ENCODE data around the gene ABCC3.

Gene ABCC3, protein sequence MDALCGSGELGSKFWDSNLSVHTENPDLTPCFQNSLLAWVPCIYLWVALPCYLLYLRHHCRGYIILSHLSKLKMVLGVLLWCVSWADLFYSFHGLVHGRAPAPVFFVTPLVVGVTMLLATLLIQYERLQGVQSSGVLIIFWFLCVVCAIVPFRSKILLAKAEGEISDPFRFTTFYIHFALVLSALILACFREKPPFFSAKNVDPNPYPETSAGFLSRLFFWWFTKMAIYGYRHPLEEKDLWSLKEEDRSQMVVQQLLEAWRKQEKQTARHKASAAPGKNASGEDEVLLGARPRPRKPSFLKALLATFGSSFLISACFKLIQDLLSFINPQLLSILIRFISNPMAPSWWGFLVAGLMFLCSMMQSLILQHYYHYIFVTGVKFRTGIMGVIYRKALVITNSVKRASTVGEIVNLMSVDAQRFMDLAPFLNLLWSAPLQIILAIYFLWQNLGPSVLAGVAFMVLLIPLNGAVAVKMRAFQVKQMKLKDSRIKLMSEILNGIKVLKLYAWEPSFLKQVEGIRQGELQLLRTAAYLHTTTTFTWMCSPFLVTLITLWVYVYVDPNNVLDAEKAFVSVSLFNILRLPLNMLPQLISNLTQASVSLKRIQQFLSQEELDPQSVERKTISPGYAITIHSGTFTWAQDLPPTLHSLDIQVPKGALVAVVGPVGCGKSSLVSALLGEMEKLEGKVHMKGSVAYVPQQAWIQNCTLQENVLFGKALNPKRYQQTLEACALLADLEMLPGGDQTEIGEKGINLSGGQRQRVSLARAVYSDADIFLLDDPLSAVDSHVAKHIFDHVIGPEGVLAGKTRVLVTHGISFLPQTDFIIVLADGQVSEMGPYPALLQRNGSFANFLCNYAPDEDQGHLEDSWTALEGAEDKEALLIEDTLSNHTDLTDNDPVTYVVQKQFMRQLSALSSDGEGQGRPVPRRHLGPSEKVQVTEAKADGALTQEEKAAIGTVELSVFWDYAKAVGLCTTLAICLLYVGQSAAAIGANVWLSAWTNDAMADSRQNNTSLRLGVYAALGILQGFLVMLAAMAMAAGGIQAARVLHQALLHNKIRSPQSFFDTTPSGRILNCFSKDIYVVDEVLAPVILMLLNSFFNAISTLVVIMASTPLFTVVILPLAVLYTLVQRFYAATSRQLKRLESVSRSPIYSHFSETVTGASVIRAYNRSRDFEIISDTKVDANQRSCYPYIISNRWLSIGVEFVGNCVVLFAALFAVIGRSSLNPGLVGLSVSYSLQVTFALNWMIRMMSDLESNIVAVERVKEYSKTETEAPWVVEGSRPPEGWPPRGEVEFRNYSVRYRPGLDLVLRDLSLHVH (N-terminal part only)

GRCh38 chr17:50634224-50634914, at the start of gene ABCC3:
TSS of gene ABCC3 (plus strand) at chr17:50634881. CDS start at chr17:50634937, 56 bp downstream.
- DNase-seq = no peak

DNA sequence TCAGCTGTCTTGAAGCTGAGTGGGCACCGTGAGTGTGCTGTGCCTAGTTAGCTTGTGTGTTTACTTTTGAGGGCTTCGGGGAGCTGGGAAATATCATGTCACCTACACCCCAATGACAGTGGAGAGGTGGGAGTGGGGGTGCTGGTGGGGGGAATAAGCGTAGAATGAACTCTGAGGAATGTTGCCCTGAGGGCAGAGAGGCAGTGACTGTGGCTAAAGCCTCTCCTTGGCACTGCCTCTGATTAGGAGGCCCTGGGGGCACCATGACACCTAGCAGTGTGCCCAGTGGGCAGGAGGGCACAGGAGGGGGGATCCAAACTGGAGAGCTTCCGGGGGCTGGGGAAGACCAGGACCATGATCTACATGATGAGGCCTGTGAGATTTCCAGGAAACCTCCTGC, 49.3 kb upstream of the ABCC3 start:
- no peak for DNase-seq

DNA sequence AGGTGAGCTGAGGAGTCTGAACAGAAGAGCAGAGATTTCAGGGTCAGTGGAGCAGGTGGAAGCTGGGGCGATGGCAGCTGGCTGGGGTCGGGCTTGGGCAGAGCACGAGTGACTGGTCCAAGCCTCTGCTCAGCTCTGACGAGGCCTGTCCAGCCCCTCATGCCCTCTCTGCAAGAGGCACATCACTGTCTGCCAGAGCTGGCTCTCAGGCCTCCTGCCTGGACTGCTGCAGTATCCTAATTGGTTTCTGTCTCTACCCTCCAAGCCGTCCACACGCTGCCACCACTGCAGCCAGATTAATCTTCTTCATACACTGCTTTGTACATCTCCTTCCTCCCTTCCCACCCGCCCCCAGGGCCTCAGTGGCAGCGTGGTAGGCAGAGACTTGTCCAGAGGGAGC, 48.8 kb upstream of the ABCC3 start:
- DNase-seq = no peak

DNA sequence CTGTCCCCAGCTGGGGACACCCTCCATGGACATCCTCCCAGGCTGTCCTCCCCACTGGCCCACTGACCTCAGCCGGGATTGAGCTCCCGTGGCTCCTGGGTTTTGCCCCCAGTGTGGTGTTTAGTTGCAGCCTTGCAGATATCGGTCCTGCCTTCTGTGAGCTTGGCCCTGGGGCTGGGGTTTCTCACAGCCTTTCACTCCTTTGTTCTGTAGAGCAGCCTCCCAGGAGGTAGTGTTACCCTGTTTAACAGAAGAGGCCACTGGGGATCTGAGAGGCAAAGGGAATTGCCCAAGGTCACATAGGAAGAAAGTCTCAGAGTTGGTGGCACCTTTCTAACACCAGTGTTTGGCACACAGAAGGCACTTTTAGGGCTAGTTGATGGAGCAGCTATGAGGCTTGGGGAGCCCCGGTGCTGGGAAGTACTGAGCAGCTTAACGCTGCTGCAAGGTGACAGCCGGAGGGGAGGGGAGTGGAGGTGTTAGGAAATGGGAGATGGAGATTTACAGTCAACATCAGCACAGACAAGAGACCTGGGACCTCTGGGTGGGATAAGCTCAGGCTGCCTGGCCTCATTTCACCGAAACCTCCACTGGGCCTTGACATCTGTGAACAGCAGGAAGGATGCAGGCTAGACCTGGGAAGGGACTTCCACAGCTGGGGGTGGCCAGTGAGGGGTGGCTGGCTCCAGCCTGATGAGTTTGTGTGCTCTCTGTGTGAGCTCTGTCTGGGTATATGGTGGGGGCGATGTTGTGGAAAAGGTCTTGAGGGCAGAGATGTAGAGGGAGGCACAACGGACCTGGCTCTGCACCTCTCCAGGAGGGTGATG, 48.0 kb upstream of the ABCC3 start:
- DNase-seq = no peak

DNA sequence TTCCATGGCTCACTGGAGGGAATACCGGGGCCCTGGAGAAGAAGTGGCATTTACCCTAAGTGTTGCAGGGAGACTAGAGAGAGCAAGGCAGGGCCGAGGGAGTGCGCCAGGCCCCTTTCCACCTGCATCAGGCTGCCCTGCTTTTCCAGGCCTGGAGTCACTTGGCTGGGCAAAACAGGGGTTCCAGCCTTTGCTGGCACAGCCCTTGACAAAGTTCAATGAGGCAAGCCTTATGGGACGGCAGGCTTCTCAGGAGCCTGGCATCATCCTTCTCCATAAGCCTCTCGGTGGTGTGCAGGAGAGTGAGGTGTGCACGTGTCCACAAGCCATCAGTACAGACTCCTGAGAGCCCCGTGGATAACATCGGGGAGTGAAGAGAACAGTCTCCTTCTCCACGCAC, 47.1 kb upstream of the ABCC3 start:
- no peak for DNase-seq

- DNase-seq = no peak
Observed at GRCh38 chr17:50588391-50589049, 46.2 kb upstream of the ABCC3 start.

- no peak for DNase-seq
Observed at GRCh38 chr17:50589095-50589705, 45.5 kb upstream of the ABCC3 start.

- DNase-seq = no peak
Observed at GRCh38 chr17:50590946-50591737, 43.5 kb upstream of the ABCC3 start.

DNA sequence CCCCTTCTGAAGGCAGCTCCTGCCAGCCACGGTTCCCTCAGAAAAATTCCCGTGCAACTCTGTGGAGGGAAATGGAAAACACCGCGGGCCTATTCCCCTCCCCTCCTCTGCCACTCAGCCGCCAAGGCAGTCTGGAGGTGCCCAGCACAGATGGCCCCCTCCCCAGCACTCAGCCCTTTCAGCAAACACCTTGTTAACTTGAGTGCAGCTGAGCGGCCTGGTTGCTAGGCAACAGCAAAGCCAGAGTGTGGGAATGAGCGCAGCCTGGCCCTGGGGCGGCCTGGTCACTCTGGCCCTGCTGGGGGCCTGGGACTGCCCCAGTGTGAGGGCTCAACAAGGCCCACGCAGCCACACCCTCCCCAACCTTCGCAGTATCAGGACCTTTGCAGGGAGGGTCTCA, 41.4 kb upstream of the ABCC3 start:
- no peak for DNase-seq

GRCh38 chr17:50594128-50594823, 40.4 kb upstream of the ABCC3 start:
- no peak for DNase-seq

DNA sequence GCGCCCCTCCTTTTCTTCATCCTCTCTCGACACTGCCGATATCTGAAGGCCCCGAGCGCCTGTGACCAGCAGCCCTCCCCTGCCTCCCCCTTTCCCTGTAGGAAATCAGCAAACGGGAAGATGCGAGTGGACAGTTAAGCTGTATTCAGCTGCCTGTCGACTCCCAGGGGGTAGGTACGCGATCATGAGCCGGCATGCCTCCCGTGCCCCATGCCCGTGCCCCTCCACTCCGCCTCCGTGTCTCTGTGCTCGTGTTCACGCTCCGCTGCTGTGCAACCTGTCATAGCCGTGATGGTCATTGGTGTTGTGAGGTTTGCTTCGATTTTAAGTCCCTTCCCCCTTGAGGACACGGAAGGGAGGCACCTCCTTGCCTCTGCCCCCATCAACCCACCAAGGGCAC, 39.8 kb upstream of the ABCC3 start:
- DNase-seq = no peak

- DNase-seq = no peak
Observed at GRCh38 chr17:50596191-50597037, 38.3 kb upstream of the ABCC3 start.

- no peak for DNase-seq
Observed at GRCh38 chr17:50598487-50598886, 36.2 kb upstream of the ABCC3 start.

DNA sequence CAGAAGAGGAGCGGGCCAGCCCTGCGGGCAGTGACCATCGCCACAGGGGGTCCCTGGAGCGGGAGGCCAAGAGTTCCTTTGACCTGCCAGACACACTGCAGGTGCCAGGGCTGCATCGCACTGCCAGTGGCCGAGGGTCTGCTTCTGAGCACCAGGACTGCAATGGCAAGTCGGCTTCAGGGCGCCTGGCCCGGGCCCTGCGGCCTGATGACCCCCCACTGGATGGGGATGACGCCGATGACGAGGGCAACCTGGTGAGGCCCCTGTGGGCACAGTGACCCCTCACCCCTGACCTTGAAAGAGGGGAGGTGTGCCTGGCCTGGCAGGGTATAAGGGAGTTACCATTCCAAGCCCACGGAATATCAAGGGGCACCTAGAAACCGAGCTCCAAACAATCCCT, 35.1 kb upstream of the ABCC3 start:
- DNase-seq = no peak

DNA sequence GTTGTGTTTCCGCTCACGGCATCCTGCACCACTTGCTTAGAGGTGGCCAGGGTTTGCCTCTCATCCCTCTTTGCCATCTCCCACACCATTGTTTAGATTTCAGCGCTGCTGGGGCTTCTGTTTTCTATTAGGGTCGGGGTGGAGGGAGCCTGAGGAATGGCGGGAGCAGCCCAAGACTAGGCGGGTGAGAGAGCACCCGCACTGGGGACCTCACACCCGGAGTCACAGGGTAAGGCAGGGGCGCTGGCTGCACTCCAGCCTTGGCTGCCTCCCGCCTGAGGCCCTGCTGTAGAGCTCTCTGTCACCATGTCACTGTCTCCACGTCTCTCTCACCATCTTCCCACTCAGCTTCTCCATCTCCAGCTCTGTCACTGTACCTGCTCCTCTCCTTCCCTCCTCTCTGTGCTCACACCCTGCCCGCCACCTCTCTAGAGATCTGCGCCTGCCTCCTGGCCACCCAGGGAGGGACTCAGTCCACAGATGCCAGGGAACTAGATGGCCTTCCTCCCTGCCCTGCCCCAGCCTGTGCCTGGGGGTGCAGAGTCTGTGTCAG, 32.8 kb upstream of the ABCC3 start:
- DNase-seq = no peak

DNA sequence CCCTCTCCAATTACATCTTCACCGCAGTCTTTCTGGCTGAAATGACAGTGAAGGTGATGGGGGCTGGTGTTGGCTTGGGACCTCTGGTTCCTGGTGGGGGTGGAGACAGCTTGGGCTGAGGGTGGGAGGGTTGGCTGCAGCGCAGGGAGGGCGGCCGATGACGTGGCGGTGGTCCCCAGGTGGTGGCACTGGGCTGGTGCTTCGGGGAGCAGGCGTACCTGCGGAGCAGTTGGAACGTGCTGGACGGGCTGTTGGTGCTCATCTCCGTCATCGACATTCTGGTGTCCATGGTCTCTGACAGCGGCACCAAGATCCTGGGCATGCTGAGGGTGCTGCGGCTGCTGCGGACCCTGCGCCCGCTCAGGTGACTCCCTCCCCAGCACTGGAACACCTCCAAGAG, 31.8 kb upstream of the ABCC3 start:
- no peak for DNase-seq

DNA sequence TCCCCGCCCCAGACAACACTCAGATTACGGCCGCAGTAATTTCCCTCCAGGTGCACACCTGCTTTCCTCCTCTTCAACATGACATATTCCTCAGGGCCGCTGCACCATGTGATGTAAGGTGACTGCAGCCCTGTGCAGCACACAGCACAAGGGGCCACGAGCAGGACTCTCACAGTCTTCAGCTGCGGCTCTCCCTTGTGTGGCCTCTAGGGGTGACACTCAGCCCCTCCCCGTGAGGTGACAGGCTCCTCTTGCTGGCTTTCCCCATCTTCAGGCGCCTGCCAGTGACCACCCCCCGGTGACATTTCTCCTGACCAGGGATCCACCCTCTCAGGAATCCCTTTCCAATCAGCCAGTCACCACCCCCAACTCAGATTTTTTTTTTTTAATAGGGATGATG, 31.3 kb upstream of the ABCC3 start:
- no peak for DNase-seq

- no peak for DNase-seq
Observed at GRCh38 chr17:50604513-50604912, 30.2 kb upstream of the ABCC3 start.
